ENCODE data around the gene USP47. TPM values are rescaled to one million over a fixed set of nuclear protein-coding genes. Genes with fewer than 3 reads are reported as not detected.

The USP47 gene
- total RNA-seq, 1 donor from 2014 or later, result 81.5 TPM

DNA sequence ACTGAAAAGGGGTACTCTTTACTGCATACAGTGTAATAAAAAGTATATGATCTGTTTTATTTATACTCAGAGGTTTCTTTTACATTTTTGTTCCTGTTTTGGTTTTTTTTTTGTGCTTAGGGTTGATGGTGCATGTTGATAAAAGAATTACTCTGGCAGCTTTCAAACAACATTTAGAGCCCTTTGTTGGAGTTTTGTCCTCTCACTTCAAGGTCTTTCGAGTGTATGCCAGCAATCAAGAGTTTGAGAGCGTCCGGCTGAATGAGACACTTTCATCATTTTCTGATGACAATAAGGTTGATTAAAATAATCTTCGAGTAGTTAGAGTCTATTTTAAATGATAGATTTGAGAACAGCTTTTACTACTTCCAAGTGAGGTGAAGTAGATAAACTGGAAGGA is 106.1 kb downstream of the USP47 start:
- no peak overlapping the region for H3K4me3 Mint-ChIP-seq (ENCODE audit: low read depth)
- H3K4me1 Mint-ChIP-seq (ENCODE audit: low read depth), result peaks cover 6% of the 10 kb centered on the region
- H3K9me3 Mint-ChIP-seq (ENCODE audit: low read depth), result no peaks in the 10 kb centered on the region
- TF ChIP-seq, protein P1, sequence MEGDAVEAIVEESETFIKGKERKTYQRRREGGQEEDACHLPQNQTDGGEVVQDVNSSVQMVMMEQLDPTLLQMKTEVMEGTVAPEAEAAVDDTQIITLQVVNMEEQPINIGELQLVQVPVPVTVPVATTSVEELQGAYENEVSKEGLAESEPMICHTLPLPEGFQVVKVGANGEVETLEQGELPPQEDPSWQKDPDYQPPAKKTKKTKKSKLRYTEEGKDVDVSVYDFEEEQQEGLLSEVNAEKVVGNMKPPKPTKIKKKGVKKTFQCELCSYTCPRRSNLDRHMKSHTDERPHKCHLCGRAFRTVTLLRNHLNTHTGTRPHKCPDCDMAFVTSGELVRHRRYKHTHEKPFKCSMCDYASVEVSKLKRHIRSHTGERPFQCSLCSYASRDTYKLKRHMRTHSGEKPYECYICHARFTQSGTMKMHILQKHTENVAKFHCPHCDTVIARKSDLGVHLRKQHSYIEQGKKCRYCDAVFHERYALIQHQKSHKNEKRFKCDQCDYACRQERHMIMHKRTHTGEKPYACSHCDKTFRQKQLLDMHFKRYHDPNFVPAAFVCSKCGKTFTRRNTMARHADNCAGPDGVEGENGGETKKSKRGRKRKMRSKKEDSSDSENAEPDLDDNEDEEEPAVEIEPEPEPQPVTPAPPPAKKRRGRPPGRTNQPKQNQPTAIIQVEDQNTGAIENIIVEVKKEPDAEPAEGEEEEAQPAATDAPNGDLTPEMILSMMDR (IDR thresholded peaks at IDR 0.05; ENCODE audit: unreplicated experiment), result no peak
- no peak for DNase-seq (ENCODE audit: low spot score, unreplicated experiment)
- peaks cover 29% of the 10 kb centered on the region for H3K36me3 Mint-ChIP-seq (ENCODE audit: insufficient read depth)
- H3K27ac Mint-ChIP-seq, result peak overlapping the region; percentile 38
- no peaks in the 10 kb centered on the region for H3K27me3 Mint-ChIP-seq

DNA sequence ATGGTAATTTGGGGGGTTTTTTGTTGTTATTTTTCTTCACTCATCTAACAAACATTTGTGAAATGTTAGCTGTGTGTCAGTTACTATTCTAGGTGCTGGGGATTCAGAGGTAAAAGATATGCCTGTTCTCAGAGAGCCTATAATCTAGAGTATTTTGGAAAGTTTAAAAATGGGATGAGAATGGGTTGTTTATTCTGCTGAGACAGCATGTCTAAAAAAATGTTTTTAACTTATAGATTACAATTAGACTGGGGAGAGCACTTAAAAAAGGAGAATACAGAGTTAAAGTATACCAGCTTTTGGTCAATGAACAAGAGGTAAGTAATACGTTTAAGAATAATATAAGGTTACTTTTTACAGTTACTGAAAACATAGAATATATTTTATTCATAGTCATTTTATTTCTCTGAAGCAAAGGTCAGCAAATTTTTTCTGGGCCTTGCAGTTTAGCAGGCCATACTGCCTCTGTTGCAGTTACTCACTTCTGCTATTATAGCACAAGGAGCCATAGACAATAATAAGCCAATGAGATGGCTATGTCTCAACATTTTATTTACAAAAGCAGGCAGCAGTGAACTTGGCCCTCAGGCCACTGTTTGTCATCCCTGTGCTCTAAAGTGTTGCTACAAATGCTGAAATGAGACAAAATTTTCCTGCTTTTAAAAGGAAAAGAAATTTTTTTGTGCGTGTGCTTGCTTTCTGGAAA is 106.6 kb downstream of the USP47 start:
- H3K36me3 Mint-ChIP-seq (ENCODE audit: insufficient read depth), result peaks cover 31% of the 10 kb centered on the region
- TF ChIP-seq, protein P1 (IDR thresholded peaks at IDR 0.05; ENCODE audit: unreplicated experiment), result no peak
- DNase-seq (ENCODE audit: low spot score, unreplicated experiment), result no peak
- no peaks in the 10 kb centered on the region for H3K27me3 Mint-ChIP-seq
- H3K9me3 Mint-ChIP-seq (ENCODE audit: low read depth), result no peaks in the 10 kb centered on the region
- peaks cover 6% of the 10 kb centered on the region for H3K4me1 Mint-ChIP-seq (ENCODE audit: low read depth)
- H3K4me3 Mint-ChIP-seq (ENCODE audit: low read depth), result no peak overlapping the region
- no peak overlapping the region for H3K27ac Mint-ChIP-seq

DNA sequence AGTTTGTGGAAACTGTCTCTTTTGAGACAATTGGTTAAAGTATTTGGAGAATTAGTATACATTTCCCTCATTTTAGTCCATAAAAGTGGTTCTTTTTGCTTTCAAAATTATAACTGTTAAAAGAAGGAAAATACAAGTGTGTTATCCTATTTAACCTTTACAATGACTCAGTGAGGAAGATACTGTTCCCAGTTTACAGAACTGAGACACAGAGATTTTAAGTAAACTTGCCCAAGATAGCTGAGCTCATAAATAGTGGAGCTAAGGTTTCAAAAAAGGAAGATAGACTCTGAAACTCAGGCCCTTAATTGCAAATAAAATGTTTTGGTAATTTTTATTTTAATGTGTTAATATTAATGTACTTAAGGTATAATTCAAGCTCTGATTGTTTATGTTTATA is 107.7 kb downstream of the USP47 start:
- TF ChIP-seq, protein P1 (IDR thresholded peaks at IDR 0.05; ENCODE audit: unreplicated experiment), result no peak
- Mint-ChIP-seq H3K27ac (no peak overlapping the region), H3K9me3 (ENCODE audit: low read depth) (no peaks in the 10 kb centered on the region), H3K36me3 (ENCODE audit: insufficient read depth) (peaks cover 30% of the 10 kb centered on the region), H3K4me3 (ENCODE audit: low read depth) (no peak overlapping the region), H3K27me3 (no peaks in the 10 kb centered on the region), H3K4me1 (ENCODE audit: low read depth) (peaks cover 6% of the 10 kb centered on the region)
- no peak for DNase-seq (ENCODE audit: low spot score, unreplicated experiment)

DNA sequence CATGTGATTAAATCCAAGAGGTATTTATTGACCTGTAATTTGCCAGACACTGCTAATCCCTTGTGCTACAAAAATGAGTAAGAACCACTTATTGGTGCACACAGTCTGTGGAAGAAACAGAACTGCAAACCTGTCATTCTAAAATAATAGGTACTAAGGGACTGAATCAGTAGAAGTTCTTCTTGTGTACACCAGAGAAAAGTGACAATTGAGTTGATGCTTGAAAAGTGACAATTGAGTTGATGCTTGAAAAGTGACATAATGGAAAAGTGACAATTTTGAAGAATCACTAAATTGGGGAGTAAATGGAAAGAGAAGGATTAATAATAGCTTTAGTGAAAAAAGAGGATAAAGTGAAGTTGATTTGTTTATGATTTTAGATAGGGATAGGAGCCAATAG is 110.3 kb downstream of the USP47 start:
- H3K4me3 Mint-ChIP-seq (ENCODE audit: low read depth), result no peak overlapping the region
- no peak for DNase-seq (ENCODE audit: low spot score, unreplicated experiment)
- TF ChIP-seq, protein P1 (IDR thresholded peaks at IDR 0.05; ENCODE audit: unreplicated experiment), result no peak
- H3K36me3 Mint-ChIP-seq (ENCODE audit: insufficient read depth), result peaks cover 36% of the 10 kb centered on the region
- H3K27ac Mint-ChIP-seq, result no peak overlapping the region
- H3K9me3 Mint-ChIP-seq (ENCODE audit: low read depth), result no peaks in the 10 kb centered on the region
- peaks cover 6% of the 10 kb centered on the region for H3K4me1 Mint-ChIP-seq (ENCODE audit: low read depth)
- no peaks in the 10 kb centered on the region for H3K27me3 Mint-ChIP-seq

DNA sequence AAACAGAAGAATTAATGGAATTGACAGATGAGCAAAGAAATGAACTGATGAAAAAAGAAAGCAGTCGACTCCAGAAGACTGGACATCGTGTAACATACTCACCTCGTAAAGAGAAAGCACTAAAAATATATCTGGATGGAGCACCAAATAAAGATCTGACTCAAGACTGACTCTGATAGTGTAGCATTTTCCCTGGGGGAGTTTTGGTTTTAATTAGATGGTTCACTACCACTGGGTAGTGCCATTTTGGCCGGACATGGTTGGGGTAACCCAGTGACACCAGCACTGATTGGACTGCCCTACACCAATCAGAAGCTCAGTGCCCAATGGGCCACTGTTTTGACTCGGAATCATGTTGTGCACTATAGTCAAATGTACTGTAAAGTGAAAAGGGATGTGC is 114.2 kb downstream of the USP47 start:
- Mint-ChIP-seq H3K4me3 (ENCODE audit: low read depth) (no peak overlapping the region), H3K4me1 (ENCODE audit: low read depth) (peaks cover 1% of the 10 kb centered on the region), H3K27me3 (no peaks in the 10 kb centered on the region), H3K36me3 (ENCODE audit: insufficient read depth) (peaks cover 24% of the 10 kb centered on the region), H3K27ac (no peak overlapping the region), H3K9me3 (ENCODE audit: low read depth) (no peaks in the 10 kb centered on the region)
- DNase-seq (ENCODE audit: low spot score, unreplicated experiment), result no peak
- TF ChIP-seq, protein P1 (IDR thresholded peaks at IDR 0.05; ENCODE audit: unreplicated experiment), result no peak
